Stimulated activated CD4-positive, alpha-beta T cell treated with anti-CD3 and anti-CD28 coated beads, Interleukin-12 subunit alpha, Interleukin-12 subunit beta, amount 100 ng/mL, for 48 hours (primary cell): Measurements from ENCODE around the gene PRPF19.

Source experiments
- DNase-seq, 3 donors: peaks; one replicate each; pipeline ENCODE4 v3.0.0-alpha.2; 2020; ENCODE audit warnings: low read depth in 2 of 3, low spot score in 1 of 3

Gene PRPF19

GRCh38 chr11:60924110-60924905, 17.9 kb upstream of the PRPF19 start, which contains the start of gene TMEM132A:
Gene TMEM132A, plus strand, starts transcription at chr11:60924460. Its CDS starts 174 bp downstream, at chr11:60924634.
- no peak for DNase-seq

- DNase-seq: no peak
Measured at GRCh38 chr11:60923800-60924109, 17.4 kb upstream of the PRPF19 start.

GRCh38 chr11:60923326-60923725, 16.9 kb upstream of the PRPF19 start:
- DNase-seq: no peak

GRCh38 chr11:60922906-60923305, 16.5 kb upstream of the PRPF19 start:
- no peak for DNase-seq

- DNase-seq: no peak
Measured at GRCh38 chr11:60921777-60922335, 15.5 kb upstream of the PRPF19 start.

GRCh38 chr11:60921259-60921658, 14.9 kb upstream of the PRPF19 start:
- no peak for DNase-seq

- DNase-seq: no peak
Measured at GRCh38 chr11:60919956-60920355, 13.6 kb upstream of the PRPF19 start.

- no peak for DNase-seq
Measured at GRCh38 chr11:60919320-60919719, 12.9 kb upstream of the PRPF19 start.

- DNase-seq: no peak
Measured at GRCh38 chr11:60918939-60919265, 12.5 kb upstream of the PRPF19 start.

GRCh38 chr11:60918251-60918938, 12.0 kb upstream of the PRPF19 start:
- DNase-seq: no peak

GRCh38 chr11:60917267-60917666, 10.9 kb upstream of the PRPF19 start:
- no peak for DNase-seq

GRCh38 chr11:60916669-60917206, 10.4 kb upstream of the PRPF19 start:
- DNase-seq: no peak

GRCh38 chr11:60915248-60915914, 9.0 kb upstream of the PRPF19 start:
- peak; percentile 46 to 57 (median 55) for DNase-seq

GRCh38 chr11:60914633-60915247, 8.4 kb upstream of the PRPF19 start:
- no peak for DNase-seq

- DNase-seq: peak; percentile 78 to 84 (median 83)
Measured at GRCh38 chr11:60913793-60914632, 7.6 kb upstream of the PRPF19 start, which contains the start of gene TMEM109. Gene TMEM109, plus strand, starts transcription at chr11:60914158. Its CDS starts 5,536 bp downstream, at chr11:60919694.

GRCh38 chr11:60912851-60913528, 6.6 kb upstream of the PRPF19 start:
- DNase-seq: no peak

GRCh38 chr11:60912223-60912850, 6.0 kb upstream of the PRPF19 start:
- no peak for DNase-seq

- no peak for DNase-seq
Measured at GRCh38 chr11:60910711-60911380, 4.5 kb upstream of the PRPF19 start.

- DNase-seq: no peak
Measured at GRCh38 chr11:60910281-60910687, 3.9 kb upstream of the PRPF19 start.
